Measurements from ENCODE around the gene HS3ST3A1.

GRCh38 chr17:13563866-13564265 lies 37.9 kb downstream of the HS3ST3A1 start:
- no peak for TF ChIP-seq POLR2AphosphoS5 (IDR thresholded peaks at IDR 0.05; ENCODE audit: low read depth, low read length)
- TF ChIP-seq ZNF274 (IDR thresholded peaks at IDR 0.05; ENCODE audit: borderline replicate concordance, extremely low read depth, low read length): no peak
- no peak for TF ChIP-seq EP300 (IDR thresholded peaks at IDR 0.05; ENCODE audit: borderline replicate concordance in 1 of 2, low read depth in 2 of 2, low read length in 2 of 2)
- TF ChIP-seq ATF3 (IDR thresholded peaks at IDR 0.05; ENCODE audit: insufficient read depth, low read depth, low read length): no peak
- no peak for TF ChIP-seq CTCF (IDR thresholded peaks at IDR 0.05; ENCODE audit: control extremely low read depth in 1 of 3, insufficient read depth in 1 of 3, low read depth in 1 of 3, low read length in 3 of 3)
- no peak for TF ChIP-seq EZH2 (IDR thresholded peaks at IDR 0.05; ENCODE audit: low read depth, low read length, severe bottlenecking)
- no peak for TF ChIP-seq SP1 (IDR thresholded peaks at IDR 0.05; ENCODE audit: low read depth, low read length)
